GM23338 (cell line): ENCODE measurements around the gene GLIS2.

Experiments
- CTCF ChIP-seq, 2 experiments: fragments of 200-600 bp in 1 of 2; sonication (generic) in 1 of 2; conservative IDR thresholded peaks; 2 replicates each; pipeline versions ENCODE4 v1.5.1 to v1.6.1; 2016 to 2017; ENCODE audit warnings: antibody characterized with exemption in 2 of 2, low read depth in 2 of 2, mild to moderate bottlenecking in 2 of 2, moderate library complexity in 1 of 2
- ETS1 ChIP-seq: IDR thresholded peaks from 2 replicates; pipeline ENCODE4 v1.6.1; 2016; ENCODE audit warnings: antibody characterized with exemption
- EZH2phosphoT487 ChIP-seq: fragments of 200-600 bp; sonication (generic); IDR thresholded peaks from one replicate; pipeline ENCODE4 v1.8.1; 2018; ENCODE audit warnings: antibody characterized with exemption; ENCODE audit not compliant: unreplicated experiment

GRCh38 chr16:4316864-4317531, 1.1 kb downstream of the GLIS2 start:
- TF ChIP-seq CTCF (conservative IDR thresholded peaks at IDR 0.05; ENCODE audit: low read depth in 2 of 2) (no peak), ETS1 (no peak), EZH2phosphoT487 (no peak)
